ENCODE measurements around the gene TBL1XR1.

The TBL1XR1 gene

GRCh38 chr3:177197041-177197726, at the start of gene TBL1XR1:
TBL1XR1 (minus strand) TSS chr3:177197482; CDS start chr3:177064977, 132,505 bp downstream.
- TF ChIP-seq, protein P1, sequence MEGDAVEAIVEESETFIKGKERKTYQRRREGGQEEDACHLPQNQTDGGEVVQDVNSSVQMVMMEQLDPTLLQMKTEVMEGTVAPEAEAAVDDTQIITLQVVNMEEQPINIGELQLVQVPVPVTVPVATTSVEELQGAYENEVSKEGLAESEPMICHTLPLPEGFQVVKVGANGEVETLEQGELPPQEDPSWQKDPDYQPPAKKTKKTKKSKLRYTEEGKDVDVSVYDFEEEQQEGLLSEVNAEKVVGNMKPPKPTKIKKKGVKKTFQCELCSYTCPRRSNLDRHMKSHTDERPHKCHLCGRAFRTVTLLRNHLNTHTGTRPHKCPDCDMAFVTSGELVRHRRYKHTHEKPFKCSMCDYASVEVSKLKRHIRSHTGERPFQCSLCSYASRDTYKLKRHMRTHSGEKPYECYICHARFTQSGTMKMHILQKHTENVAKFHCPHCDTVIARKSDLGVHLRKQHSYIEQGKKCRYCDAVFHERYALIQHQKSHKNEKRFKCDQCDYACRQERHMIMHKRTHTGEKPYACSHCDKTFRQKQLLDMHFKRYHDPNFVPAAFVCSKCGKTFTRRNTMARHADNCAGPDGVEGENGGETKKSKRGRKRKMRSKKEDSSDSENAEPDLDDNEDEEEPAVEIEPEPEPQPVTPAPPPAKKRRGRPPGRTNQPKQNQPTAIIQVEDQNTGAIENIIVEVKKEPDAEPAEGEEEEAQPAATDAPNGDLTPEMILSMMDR (conservative IDR thresholded peaks at IDR 0.05): no peak
- H3K27ac ChIP-seq: peak within 1 kb of the TSS; percentile 99

DNA sequence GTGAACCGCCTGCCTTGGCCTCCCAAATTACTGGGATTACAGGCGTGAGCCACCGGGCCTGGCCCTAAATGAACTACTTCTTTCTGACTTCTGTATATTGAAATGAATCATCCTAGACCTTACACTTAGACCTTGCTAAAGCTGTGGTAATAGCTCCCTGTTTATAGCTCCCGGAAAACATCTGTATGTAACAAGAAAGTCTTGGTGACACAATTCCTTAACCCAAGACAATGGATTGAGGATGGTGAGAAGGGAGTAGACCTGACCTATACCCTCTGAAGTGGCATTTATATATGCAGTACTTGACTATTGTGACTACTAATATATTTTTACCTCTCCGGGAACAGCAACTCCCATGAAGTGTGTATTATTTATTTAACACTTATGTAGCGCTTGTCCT, 48.0 kb upstream of the TBL1XR1 start:
- TF ChIP-seq, protein P1 (conservative IDR thresholded peaks at IDR 0.05): no peak
- no peak overlapping the region for H3K27ac ChIP-seq

- TF ChIP-seq, protein P1 (conservative IDR thresholded peaks at IDR 0.05): no peak
- H3K27ac ChIP-seq: no peak overlapping the region
These were observed 47.3 kb upstream of the TBL1XR1 start for GRCh38 chr3:177244606-177245005.

- H3K27ac ChIP-seq: no peak overlapping the region
- TF ChIP-seq, protein P1 (conservative IDR thresholded peaks at IDR 0.05): no peak
These were observed 41.5 kb upstream of the TBL1XR1 start for GRCh38 chr3:177238686-177239216.

DNA sequence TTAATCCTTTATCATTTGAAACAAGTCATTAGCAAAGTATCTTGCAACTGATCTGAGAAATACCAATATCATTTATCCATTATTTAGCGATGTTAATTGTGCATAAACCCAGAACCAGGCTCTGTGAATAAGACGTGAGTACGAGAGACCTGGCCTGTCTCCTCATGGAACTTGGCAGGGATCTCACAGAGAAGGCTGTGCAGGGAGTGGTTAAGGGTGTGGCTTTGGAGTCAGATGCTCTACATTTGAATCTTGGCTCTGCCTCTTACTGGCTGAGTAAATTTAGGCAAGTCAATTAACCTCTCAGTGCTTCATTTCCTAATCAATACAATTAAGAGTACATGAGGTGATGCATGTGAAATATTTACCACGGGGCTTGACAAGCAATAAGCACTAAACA, 39.9 kb upstream of the TBL1XR1 start:
- no peak overlapping the region for H3K27ac ChIP-seq
- TF ChIP-seq, protein P1 (conservative IDR thresholded peaks at IDR 0.05): no peak

DNA sequence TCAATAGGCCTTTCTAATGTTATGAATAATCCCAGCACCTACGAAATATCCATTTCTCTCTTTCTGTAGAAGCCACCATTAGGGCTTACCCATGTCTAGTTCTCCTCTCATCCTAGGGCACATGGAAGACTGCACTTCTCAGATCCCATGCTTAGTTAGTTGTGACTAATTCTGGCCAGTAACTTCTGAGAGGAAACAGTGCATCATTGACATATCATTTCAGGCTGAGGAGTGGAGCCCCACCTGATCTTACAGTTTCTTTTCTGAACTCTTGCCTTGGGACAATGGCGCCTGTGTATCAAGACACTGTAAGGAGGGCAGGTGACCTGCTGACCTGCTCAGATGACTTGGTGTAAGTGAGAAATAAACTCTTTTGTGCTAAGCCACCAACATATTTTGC, 39.4 kb upstream of the TBL1XR1 start:
- TF ChIP-seq, protein P1 (conservative IDR thresholded peaks at IDR 0.05): no peak
- H3K27ac ChIP-seq: no peak overlapping the region

- TF ChIP-seq, protein P1 (conservative IDR thresholded peaks at IDR 0.05): no peak
- no peak overlapping the region for H3K27ac ChIP-seq
These were observed 36.8 kb upstream of the TBL1XR1 start for GRCh38 chr3:177234121-177234520.

Data from VCaP (cell line).